NCI-H1436 (cell line): ENCODE data around the gene TTC28.

Source experiments
- DNase-seq: peaks from one replicate; lab custom pipeline; 2025; lab: John Stamatoyannopoulos, UW

TTC28 gene

GRCh38 chr22:27986459-27986858, 693.2 kb downstream of the TTC28 start:
- DNase-seq, result no peak

- no peak for DNase-seq
Measured at GRCh38 chr22:27985323-27986275, 694.0 kb downstream of the TTC28 start.

- no peak for DNase-seq
Measured at GRCh38 chr22:27984723-27985122, 694.9 kb downstream of the TTC28 start.

GRCh38 chr22:27984001-27984695, 695.5 kb downstream of the TTC28 start:
- DNase-seq, result no peak

DNA sequence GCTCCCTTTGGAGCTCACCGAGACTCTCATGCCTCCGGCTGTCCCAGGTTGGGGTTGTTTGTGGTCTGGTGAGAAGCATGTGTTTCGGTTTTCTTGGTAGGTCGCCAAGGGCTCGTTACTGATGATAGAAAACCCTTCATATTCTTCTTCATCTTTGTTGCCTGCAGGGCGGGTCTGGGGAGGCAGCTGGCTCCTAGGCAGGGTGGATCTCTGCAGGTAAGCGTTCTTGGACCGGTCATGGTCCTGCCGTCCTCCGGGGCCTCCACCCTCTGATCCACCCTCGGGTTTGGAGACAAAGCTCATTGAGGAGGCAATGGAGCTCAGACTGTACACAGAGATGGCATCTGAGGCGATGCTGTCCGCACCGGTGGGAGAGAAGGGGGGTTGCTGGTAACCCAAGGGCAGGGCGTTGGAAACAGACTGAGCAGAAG, 696.3 kb downstream of the TTC28 start:
- DNase-seq, result no peak

- DNase-seq, result no peak
Measured at GRCh38 chr22:27982630-27983180, 696.9 kb downstream of the TTC28 start.

GRCh38 chr22:27982106-27982505, 697.5 kb downstream of the TTC28 start:
- DNase-seq, result no peak

DNA sequence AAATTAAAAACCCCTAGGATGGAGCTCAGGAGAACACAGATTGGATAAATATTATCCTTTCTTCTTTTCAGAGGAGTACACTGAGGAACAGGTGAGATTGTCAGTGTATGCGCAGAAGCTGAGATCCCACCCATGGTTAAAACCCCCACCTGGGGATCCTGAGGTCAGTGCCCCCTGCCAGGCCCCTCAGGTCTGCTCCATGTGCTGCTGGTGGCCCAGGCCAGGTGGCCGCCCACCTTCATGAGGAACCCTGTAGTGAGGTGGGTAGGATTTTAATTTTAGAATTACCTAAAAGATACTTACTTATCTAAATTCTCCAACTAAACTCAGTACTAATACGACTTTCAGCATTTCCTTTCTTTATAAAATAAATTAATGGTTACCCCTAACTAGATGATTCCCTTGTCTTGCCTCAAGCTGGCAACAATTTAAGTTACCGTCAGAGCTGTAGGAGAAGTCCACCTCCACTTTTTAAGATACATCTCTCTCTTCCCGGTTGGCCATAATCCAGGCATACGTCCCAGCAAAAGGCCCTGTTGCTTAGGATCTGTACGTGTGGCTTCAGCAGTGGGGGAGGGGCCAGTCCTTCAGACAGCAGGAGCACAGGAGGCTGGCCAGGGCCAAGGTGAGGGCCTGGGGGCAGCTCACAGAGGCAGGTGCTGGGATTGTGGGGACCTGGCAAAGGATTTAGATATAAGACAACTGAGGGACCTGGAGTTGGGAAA, 699.1 kb downstream of the TTC28 start:
- DNase-seq, result no peak

- DNase-seq, result no peak
Measured at GRCh38 chr22:27978802-27979201, 700.8 kb downstream of the TTC28 start.

GRCh38 chr22:27978317-27978716, 701.3 kb downstream of the TTC28 start:
- no peak for DNase-seq

DNA sequence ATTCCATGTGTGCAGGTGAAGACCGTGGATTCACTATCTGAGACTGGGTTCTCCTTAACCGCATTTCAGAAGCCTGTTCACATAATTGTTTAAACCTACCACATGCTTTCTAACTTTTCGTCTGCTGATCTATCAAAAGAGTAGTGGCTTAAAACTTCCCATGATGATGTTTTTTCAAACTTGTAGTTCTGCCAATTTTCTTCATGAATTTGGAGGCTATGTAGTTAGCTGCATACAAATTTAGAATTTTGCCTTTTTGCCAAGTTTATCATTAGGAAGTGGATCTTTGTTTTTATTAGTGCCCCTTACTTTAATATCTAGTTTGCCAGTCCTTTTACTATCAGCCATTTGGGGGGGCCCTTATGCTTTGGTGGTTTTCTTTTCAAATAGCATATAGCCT, 703.1 kb downstream of the TTC28 start:
- no peak for DNase-seq

DNA sequence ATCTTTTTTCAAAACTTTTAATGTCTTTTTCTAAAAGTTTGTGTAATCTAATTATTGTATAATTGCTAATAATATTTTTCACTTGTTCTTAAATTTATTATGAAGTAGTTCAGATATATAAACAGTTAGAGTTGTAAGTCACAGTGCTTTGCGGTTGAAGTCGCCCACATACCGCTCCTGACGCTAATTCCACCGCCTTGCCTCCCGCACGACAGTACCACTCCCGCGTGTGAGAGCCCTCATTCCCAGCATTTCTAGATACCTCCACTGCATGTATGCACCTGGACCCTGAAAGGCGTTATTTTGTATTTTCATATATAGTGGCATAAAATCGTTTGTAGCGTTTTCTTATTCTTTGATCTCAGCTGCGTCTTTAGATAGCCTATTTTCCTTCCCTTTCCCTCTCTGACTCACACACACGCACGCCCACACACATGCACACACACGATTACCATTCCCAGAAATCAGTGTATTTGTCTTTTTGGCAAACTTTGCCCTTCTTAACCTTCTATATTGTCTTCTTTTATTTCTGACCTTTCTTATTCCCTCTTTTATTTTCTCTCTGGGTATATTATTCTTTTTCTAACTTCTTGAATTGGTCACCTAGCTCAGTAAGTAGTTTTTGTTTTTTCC, 704.1 kb downstream of the TTC28 start:
- no peak for DNase-seq

DNA sequence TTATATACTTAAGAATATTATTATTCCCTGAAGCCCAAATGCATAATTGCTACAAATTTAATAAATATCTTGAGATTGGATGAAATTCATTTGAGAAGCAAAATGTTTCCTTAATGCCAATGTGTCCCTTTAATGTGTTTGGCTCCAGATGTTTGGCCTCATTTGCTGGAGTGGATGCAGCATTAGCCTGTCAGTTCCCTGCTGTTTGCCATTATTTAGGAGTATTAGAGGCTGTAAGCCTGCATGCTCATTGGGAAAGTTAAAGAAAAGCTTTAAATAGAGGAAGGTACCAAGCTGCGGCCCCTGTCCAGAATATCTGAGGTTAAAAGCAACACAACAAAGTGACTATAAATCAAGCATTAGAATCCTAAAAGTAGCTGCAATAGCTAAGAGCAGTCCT, 705.8 kb downstream of the TTC28 start:
- no peak for DNase-seq

DNA sequence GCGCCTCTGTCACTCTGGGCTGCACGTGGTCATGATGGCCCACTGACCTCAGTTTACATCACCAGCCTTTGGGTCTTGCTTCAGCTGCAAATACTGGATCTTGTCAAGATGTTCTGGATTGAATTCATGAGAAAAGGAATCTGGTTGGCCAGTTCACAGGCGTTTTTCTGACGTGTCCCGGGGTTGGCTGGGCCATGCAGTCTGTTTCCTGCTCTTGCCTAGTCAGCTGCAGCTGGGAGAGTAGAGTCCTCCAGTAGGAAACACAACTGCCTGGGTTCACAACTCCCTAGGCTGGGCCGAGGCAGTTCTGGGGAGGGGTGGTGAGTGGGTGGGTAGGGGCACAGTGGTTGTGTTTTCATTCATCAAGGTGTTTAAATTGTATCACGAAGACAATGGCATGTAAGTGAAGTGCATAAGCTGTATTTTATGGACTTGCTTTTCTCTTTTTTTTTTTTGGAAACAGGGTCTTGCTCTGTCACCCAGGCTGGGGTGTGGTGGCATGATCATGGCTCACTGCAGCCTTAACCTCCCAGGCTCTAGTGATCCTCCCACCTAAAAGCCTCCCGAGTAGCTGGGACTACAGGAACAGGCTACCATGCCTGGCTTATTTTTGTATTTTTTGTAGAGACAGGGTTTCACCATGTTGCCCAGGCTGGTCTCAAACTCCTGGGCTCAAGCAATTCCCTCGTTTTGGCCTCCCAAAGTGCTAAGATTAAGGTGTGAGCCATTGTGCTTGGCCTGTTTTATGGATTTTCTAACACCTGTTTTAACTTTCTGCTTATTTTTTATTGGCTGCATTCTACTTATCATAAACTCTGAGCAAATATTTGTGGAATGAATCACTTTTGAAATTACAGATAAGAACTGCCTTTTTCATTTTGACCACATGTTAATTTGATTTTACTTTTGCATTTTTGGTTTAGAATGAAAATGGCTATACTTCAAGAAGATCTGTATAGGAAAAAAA, 706.6 kb downstream of the TTC28 start:
- no peak for DNase-seq

DNA sequence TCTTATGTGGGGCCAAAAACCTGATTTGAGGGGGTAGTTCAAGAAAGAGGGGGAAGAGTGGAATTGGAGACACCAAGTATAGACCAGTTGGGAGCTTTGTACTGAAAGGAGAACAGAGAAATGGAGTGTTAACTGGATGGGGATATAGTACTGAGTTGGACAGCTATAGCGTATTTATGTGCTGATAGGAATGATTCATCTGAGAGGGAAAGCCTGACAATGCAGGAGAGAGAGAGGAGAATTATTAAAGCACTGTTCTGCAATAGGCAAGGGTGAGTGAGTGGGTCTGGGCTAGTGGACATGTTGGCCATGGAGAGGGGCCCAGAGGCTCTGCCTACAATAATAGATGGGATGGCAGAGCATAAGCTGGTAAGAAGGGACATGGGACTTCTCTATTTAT, 707.7 kb downstream of the TTC28 start:
- DNase-seq, result no peak

- DNase-seq, result no peak
Measured at GRCh38 chr22:27970596-27971220, 708.9 kb downstream of the TTC28 start.

DNA sequence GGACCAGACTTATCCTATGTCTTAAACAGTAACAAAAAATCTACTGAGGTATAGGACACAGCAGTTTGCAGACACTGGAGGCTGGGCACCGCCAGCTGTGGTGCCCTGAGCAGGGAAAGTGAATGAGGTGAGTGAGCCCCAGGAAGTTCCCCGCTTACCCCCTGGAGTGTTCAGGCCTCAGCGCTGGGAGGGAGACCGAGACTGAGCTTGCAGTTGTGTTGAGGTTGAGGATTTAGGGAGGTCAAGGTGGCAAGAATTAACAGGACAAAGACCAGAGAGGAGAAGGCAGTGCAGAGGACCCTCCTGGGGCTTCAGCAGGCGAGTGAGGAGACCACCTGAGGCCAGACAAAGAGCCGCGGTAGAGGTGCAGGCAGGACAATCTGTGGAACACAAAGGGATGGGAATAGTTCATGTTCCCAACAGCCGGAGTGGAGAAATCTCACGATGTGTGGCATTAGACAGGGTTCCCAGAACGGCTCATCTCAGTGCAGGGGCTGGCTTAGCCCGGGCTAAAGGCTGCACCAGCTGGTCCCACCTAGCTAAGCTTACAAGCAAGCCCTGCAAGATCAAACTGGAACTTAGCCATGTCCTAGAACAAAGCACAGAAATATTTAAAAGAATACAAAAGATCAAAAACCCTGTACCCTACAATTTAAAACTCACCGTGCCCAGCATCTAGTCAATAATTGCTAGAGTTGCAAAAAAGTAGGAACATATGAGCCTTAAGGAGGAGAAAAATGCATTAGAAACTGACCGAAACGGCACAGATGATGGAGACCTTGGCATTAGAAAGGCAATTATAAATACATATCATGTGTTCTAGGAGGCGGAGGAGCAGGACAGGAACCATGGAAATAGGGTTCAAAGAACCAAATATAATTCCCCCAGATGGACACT, 713.2 kb downstream of the TTC28 start:
- DNase-seq, result no peak

DNA sequence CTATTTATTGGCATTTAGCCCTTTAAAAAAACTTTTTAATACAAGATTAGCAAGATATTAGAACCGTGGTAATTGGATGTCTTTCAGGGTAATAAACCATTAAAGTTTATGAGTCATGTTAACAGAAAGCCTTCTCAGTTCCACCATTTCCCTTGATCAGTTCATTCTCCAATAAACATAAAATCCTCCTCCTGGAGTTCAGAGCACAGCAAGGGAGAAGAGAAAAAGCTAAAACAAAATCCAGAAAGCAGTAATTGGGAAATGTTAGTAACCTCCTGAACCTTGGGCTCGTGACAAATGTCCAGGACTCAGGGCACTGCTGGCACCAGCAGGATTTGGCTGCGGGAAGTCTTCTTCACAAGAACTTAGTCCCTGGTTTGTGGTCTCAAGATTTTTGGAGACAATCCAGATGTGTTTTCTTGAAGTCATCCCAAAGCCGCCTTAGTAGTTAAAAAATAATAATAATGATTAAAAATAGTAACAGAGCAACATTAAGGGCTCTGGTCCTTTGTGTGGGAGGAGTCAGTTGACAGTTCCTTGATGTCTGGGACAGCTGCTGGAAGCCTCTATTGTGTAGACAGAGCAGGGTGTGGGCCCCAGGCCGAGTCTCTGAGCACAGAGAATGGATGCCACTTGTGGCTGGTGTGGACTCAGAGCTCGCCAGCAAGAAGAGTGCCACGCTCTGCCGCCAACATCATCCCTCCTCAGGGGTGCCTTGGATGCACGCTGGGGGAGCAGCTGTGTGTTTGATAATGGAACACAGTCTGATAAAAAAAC, 717.2 kb downstream of the TTC28 start:
- DNase-seq, result no peak
